ENCODE measurements around the gene JMJD1C.

JMJD1C gene

GRCh38 chr10:63157845-63158624 is 307.7 kb downstream of the JMJD1C start:
- TF ChIP-seq GATA3 (IDR thresholded peaks at IDR 0.05; ENCODE audit: low read depth, low read length): no peak
- no peak for TF ChIP-seq GATA2 (IDR thresholded peaks at IDR 0.05; ENCODE audit: low read depth, low read length)

- TF ChIP-seq GATA2 (IDR thresholded peaks at IDR 0.05; ENCODE audit: low read depth, low read length) (no peak), GATA3 (IDR thresholded peaks at IDR 0.05; ENCODE audit: low read depth, low read length) (no peak)
Measured at GRCh38 chr10:63156236-63156635, 309.5 kb downstream of the JMJD1C start.

GRCh38 chr10:63155388-63156020 is 310.3 kb downstream of the JMJD1C start:
- TF ChIP-seq GATA3 (IDR thresholded peaks at IDR 0.05; ENCODE audit: low read depth, low read length): no peak
- no peak for TF ChIP-seq GATA2 (IDR thresholded peaks at IDR 0.05; ENCODE audit: low read depth, low read length)

- no peak for TF ChIP-seq GATA2 (IDR thresholded peaks at IDR 0.05; ENCODE audit: low read depth, low read length)
- no peak for TF ChIP-seq GATA3 (IDR thresholded peaks at IDR 0.05; ENCODE audit: low read depth, low read length)
Measured at GRCh38 chr10:63154546-63155387, 311.0 kb downstream of the JMJD1C start.

- TF ChIP-seq GATA3 (IDR thresholded peaks at IDR 0.05; ENCODE audit: low read depth, low read length) (no peak), GATA2 (IDR thresholded peaks at IDR 0.05; ENCODE audit: low read depth, low read length) (no peak)
Measured at GRCh38 chr10:63150745-63151144, 315.0 kb downstream of the JMJD1C start.

GRCh38 chr10:63146503-63146902 is 319.3 kb downstream of the JMJD1C start:
- TF ChIP-seq GATA2 (IDR thresholded peaks at IDR 0.05; ENCODE audit: low read depth, low read length) (no peak), GATA3 (IDR thresholded peaks at IDR 0.05; ENCODE audit: low read depth, low read length) (no peak)

GRCh38 chr10:63145782-63146181 is 320.0 kb downstream of the JMJD1C start:
- TF ChIP-seq GATA2 (IDR thresholded peaks at IDR 0.05; ENCODE audit: low read depth, low read length): no peak

GRCh38 chr10:63143987-63144386 is 321.8 kb downstream of the JMJD1C start:
- TF ChIP-seq GATA2 (IDR thresholded peaks at IDR 0.05; ENCODE audit: low read depth, low read length): no peak
- no peak for TF ChIP-seq GATA3 (IDR thresholded peaks at IDR 0.05; ENCODE audit: low read depth, low read length)

GRCh38 chr10:63142136-63142535 is 323.6 kb downstream of the JMJD1C start:
- TF ChIP-seq GATA3 (IDR thresholded peaks at IDR 0.05; ENCODE audit: low read depth, low read length): no peak
- TF ChIP-seq GATA2 (IDR thresholded peaks at IDR 0.05; ENCODE audit: low read depth, low read length): no peak

GRCh38 chr10:63140077-63140476 is 325.7 kb downstream of the JMJD1C start:
- TF ChIP-seq GATA3 (IDR thresholded peaks at IDR 0.05; ENCODE audit: low read depth, low read length) (no peak), GATA2 (IDR thresholded peaks at IDR 0.05; ENCODE audit: low read depth, low read length) (no peak)

- TF ChIP-seq GATA2 (IDR thresholded peaks at IDR 0.05; ENCODE audit: low read depth, low read length): no peak
- no peak for TF ChIP-seq GATA3 (IDR thresholded peaks at IDR 0.05; ENCODE audit: low read depth, low read length)
Measured at GRCh38 chr10:63137306-63137705, 328.5 kb downstream of the JMJD1C start.

GRCh38 chr10:63133821-63134557 is 331.8 kb downstream of the JMJD1C start:
- TF ChIP-seq GATA2 (IDR thresholded peaks at IDR 0.05; ENCODE audit: low read depth, low read length): no peak
- TF ChIP-seq GATA3 (IDR thresholded peaks at IDR 0.05; ENCODE audit: low read depth, low read length): no peak

- TF ChIP-seq GATA3 (IDR thresholded peaks at IDR 0.05; ENCODE audit: low read depth, low read length) (no peak), GATA2 (IDR thresholded peaks at IDR 0.05; ENCODE audit: low read depth, low read length) (no peak)
Measured at GRCh38 chr10:63133056-63133820, 332.5 kb downstream of the JMJD1C start, which contains the start of gene NRBF2. TSS of gene NRBF2 (plus strand) at chr10:63133328. CDS start at chr10:63133471, 143 bp downstream.

Measured in SH-SY5Y (cell line).